Testis (tissue), 2 donors: ENCODE data around the gene RPLP2.

Experiments
- CTCF ChIP-seq, 3 experiments: fragments of 450-650 bp in 2 of 3; fragments of 200-600 bp in 1 of 3; sonication (generic) in 1 of 3; IDR thresholded peaks; one replicate each; pipeline ENCODE4 v1.5.1; 2016 to 2019; ENCODE audit warnings: antibody characterized with exemption in 3 of 3, mild to moderate bottlenecking in 2 of 3, moderate library complexity in 1 of 3
- POLR2A ChIP-seq: fragments of 450-650 bp; IDR thresholded peaks from one replicate; pipeline ENCODE4 v1.6.1; 2017; ENCODE audit warnings: antibody characterized with exemption, mild to moderate bottlenecking, moderate library complexity

GRCh38 chr11:813456-814096, 3.8 kb downstream of the RPLP2 start:
- TF ChIP-seq CTCF (IDR thresholded peaks at IDR 0.05) (no peak), POLR2A (no peak)
